Activated T-cell treated with anti-CD3 and anti-CD28 coated beads, Interleukin-2, amount 50 U/mL, for 4 hours (primary cell): ENCODE measurements around the gene CENPL. TPM values are rescaled to one million over a fixed set of nuclear protein-coding genes. Genes with fewer than 3 reads are reported as not detected.

ENCODE experiments used
- ATAC-seq, 2 donors: fragments of 200-7000 bp; cut with Tn5 transposase; one replicate each; pipeline ENCODE4 v1.10.0; 2021
- DNase-seq: peaks from one replicate; pipeline ENCODE4 v3.0.0-alpha.2; 2020
- H3K27me3 Mint-ChIP-seq: one replicate; pipeline ENCODE4 v1.8.0; 2021; ENCODE audit warnings: low read depth, mixed read lengths
- H3K36me3 Mint-ChIP-seq: one replicate; pipeline ENCODE4 v1.8.0; 2022; ENCODE audit warnings: mixed read lengths; ENCODE audit not compliant: insufficient read depth
- H3K4me1 Mint-ChIP-seq: one replicate; pipeline ENCODE4 v1.8.0; 2021; ENCODE audit warnings: low read depth, mixed read lengths
- H3K4me3 Mint-ChIP-seq: one replicate; pipeline ENCODE4 v1.8.0; 2021; ENCODE audit warnings: mild to moderate bottlenecking, moderate library complexity, mixed read lengths
- H3K9me3 Mint-ChIP-seq: one replicate; pipeline ENCODE4 v1.8.0; 2021; ENCODE audit warnings: mixed read lengths
- total RNA-seq, 3 donors: library from RNA; stranded (reverse); gene quantifications; one replicate each; pipeline ENCODE4 v1.2.1, GENCODE V29; 2021

CENPL gene
- total RNA-seq, 3 donors from 2014 or later: 13.9 to 15.9 (median 15.1) TPM

DNA sequence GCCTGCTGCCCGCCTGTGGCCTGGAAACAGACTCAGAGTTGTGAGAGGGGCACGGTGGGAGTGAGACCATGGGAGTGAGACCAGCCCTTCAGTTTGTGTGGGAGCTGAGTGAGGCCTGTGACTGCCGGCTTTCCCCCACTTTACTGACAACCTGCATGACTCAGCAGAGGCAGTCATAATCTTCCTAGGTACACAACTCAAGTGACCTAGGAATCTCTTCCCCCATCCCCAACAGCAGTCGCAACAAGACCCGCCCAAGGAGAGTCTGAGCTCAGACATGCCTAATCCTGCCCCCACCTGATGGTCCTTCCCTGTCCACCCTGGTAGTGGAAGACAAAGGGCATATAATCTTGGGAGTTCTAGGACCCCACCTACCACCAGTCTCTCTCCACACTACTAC lies 65.7 kb downstream of the CENPL start:
- no peak for ATAC-seq
- Mint-ChIP-seq H3K4me3 (no peak overlapping the region), H3K4me1 (no peaks in the 10 kb centered on the region), H3K36me3 (peaks cover 73% of the 10 kb centered on the region), H3K9me3 (peaks cover 18% of the 10 kb centered on the region), H3K27me3 (no peaks in the 10 kb centered on the region)
- no peak for DNase-seq

DNA sequence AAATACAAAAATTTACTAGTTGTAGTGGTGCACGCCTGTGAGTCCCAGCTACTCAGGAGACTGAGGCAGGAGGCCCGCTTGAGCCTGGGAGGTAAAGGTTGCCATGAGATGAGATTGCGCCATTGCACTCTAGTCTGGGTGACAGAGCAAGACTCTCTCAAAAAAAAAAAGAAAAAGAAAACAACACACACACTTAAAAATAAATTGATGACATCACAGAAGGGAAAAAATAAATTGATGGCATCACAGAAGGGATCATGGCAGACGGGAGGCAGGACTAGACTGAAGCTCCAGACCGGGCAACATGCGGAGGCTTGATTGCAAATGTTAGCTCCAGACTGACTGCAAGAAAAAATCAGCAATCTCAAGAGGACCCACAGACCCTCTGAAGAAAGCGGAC lies 66.6 kb downstream of the CENPL start:
- DNase-seq (no peak), ATAC-seq (no peak)
- peaks cover 11% of the 10 kb centered on the region for H3K9me3 Mint-ChIP-seq
- no peak overlapping the region for H3K4me3 Mint-ChIP-seq
- H3K4me1 Mint-ChIP-seq: no peaks in the 10 kb centered on the region
- no peaks in the 10 kb centered on the region for H3K27me3 Mint-ChIP-seq
- peaks cover 70% of the 10 kb centered on the region for H3K36me3 Mint-ChIP-seq

DNA sequence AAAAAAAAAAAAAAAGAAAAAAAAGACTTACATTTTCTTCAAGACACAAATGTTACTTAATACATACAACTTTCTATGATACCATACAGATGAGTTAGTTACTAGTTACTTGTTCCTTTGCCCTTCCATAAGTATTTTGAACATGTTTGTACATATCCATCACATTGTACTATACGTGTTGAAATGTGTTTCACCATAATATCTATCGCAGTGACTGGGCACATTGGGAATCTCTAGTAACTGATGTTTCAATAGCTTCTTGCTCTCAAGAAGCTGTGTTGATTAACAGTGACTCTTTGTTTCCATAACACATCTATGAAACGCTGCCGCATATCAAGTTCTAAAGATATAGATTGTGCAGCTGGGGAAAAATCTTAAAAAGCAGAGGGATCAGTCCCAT lies 67.0 kb downstream of the CENPL start:
- Mint-ChIP-seq H3K27me3 (no peaks in the 10 kb centered on the region), H3K4me3 (no peak overlapping the region), H3K36me3 (peaks cover 67% of the 10 kb centered on the region), H3K4me1 (no peaks in the 10 kb centered on the region), H3K9me3 (peaks cover 7% of the 10 kb centered on the region)
- ATAC-seq (no peak), DNase-seq (no peak)

DNA sequence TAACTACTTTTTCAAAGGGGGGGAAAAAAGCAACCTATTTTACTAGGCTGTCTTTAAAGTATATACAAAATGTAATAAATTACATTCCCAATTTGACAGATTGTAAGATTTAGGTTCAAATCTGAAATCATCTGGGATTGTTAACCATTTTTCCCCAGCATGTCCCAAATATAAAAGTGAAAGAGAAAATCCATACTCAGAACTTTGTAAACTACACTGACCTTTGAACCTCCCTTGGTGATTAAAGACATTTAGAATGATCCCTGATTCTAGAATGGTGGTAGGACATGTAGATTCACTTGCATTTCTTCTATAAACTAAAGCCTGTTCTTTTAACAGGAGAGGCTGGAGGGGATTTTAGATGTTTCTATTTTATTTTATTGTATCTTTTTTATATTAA lies 70.9 kb downstream of the CENPL start:
- H3K4me1 Mint-ChIP-seq: no peaks in the 10 kb centered on the region
- no peak for ATAC-seq
- H3K36me3 Mint-ChIP-seq: peaks cover 47% of the 10 kb centered on the region
- H3K4me3 Mint-ChIP-seq: no peak overlapping the region
- H3K27me3 Mint-ChIP-seq: no peaks in the 10 kb centered on the region
- no peaks in the 10 kb centered on the region for H3K9me3 Mint-ChIP-seq
- DNase-seq: no peak

Other genes starting within 250 kb of the CENPL start
- gene SLC9C2, start 221.8 kb downstream of the CENPL start, total RNA-seq: not detected
- gene TEX50, start 189.5 kb downstream of the CENPL start, total RNA-seq: not detected
- not detected for gene ANKRD45, start 155.0 kb downstream of the CENPL start, total RNA-seq
- gene KLHL20, start 109.9 kb downstream of the CENPL start, total RNA-seq: 10 to 100 TPM; 16.5 to 17.6 (median 16.9) TPM
- gene DARS2, start 210 bp downstream of the CENPL start, total RNA-seq: 10 to 100 TPM; 30.7 to 38.6 (median 35.5) TPM
- gene GAS5, start 43.1 kb upstream of the CENPL start, total RNA-seq: 100 to 1,000 TPM; 836 to 968 (median 925) TPM
- 1 to 10 TPM; 5.8 to 8.1 (median 7.7) TPM for gene ZBTB37, start 43.5 kb upstream of the CENPL start, total RNA-seq
- gene SERPINC1, start 92.4 kb upstream of the CENPL start, total RNA-seq: under 1 TPM; 0.34 to 0.96 (median 0.52) TPM
- gene RC3H1, start 197.5 kb upstream of the CENPL start, total RNA-seq: 10 to 100 TPM; 37.1 to 40.3 (median 39.7) TPM